A673 (cell line): ENCODE results near the gene COMP.

Source experiments
- EZH2 ChIP-seq: fragments of 200-600 bp; sonication (generic); IDR thresholded peaks from 2 replicates; pipeline ENCODE4 v1.6.1; 2017; ENCODE audit warnings: borderline replicate concordance, low read depth, mild to moderate bottlenecking, mixed read lengths, antibody characterized with exemption, low read length; ENCODE audit not compliant: poor library complexity, severe bottlenecking
- TF ChIP-seq, protein P1 (sequence below): fragments of 300-800, 200-600 bp; sonication (generic); conservative IDR thresholded peaks from 2 replicates; pipeline ENCODE4 v1.5.1; 2017; ENCODE audit warnings: low read depth, mild to moderate bottlenecking, antibody characterized with exemption, low read length, moderate library complexity, mixed read lengths

GRCh38 chr19:18832306-18833140 lies 41.4 kb upstream of the COMP start:
- TF ChIP-seq, protein P1, sequence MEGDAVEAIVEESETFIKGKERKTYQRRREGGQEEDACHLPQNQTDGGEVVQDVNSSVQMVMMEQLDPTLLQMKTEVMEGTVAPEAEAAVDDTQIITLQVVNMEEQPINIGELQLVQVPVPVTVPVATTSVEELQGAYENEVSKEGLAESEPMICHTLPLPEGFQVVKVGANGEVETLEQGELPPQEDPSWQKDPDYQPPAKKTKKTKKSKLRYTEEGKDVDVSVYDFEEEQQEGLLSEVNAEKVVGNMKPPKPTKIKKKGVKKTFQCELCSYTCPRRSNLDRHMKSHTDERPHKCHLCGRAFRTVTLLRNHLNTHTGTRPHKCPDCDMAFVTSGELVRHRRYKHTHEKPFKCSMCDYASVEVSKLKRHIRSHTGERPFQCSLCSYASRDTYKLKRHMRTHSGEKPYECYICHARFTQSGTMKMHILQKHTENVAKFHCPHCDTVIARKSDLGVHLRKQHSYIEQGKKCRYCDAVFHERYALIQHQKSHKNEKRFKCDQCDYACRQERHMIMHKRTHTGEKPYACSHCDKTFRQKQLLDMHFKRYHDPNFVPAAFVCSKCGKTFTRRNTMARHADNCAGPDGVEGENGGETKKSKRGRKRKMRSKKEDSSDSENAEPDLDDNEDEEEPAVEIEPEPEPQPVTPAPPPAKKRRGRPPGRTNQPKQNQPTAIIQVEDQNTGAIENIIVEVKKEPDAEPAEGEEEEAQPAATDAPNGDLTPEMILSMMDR = 0 out of 2 replicates have a peak, but pooled peaks have one; percentile 22
- TF ChIP-seq EZH2 = no peak
